RCC 7860 (cell line): ENCODE data around the gene PSMB3.

Experiments
- DNase-seq: peaks from one replicate; pipeline ENCODE4 v3.0.0-alpha.2; 2015; ENCODE audit warnings: low spot score
- FAIRE-seq: peaks from 2 replicates; lab custom pipeline; 2012; peaks lifted over from hg19 to GRCh38; lab: Jason Lieb, UNC

PSMB3 gene

GRCh38 chr17:38752308-38753070, at the start of gene PSMB3:
TSS of gene PSMB3 (plus strand) at chr17:38752741. CDS start at chr17:38752827, 86 bp downstream.
- peak; percentile 100 for DNase-seq
- FAIRE-seq = no peak

GRCh38 chr17:38702916-38703741, 49.4 kb upstream of the PSMB3 start:
- DNase-seq = no peak
- FAIRE-seq = no peak

GRCh38 chr17:38703742-38704605, 48.6 kb upstream of the PSMB3 start:
- FAIRE-seq = no peak
- no peak for DNase-seq

DNA sequence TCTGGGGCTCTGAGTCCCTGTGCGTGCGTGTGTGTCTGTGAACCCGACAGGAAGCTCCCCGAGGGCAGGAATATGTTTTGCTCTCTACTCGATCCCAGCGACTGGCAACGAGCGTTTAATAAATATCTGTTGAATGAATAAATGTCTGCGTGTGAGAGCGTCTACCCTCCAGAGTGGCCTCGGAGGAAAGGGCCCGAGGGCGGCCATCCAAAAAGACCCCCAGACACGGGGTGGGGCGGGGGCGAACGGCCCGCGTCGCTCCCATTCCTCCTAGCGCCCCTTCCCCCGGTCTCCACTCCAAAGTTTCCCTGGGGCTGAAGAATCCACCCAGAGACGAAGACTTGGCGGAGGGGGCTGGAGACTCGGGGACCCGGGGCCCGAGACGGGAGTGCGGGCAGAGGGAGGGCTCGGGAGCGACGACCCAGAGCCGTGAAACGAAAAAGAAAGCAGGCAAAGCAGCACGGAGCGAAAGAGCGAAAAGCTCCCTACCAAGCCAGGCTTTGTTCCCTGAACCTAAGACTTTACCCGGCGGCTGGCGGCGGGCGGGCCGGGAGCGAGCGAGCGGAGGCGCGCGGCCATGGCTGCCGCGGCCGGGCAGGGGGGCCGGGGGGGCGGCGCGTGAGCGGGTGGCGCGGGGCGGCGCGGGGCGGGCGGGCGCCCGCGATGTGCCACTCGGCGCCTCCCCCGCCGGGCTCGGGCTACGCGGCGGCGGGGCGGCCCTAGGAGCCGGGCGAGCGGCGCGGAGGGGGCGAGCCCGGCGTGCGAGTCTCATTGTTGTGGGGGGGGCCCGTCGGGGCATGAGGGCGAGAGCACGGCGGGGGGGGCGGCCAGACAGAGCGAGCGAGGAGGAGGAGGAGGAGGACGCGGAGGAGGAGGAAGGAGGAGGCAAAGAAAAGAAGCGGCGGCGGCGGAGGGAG, 47.7 kb upstream of the PSMB3 start, which contains the start of gene MLLT6:
Gene MLLT6 (plus strand): TSS at position 668 of the 917 bp plus-strand sequence. CDS start 360 bp downstream, outside the sequence.
- no peak for FAIRE-seq
- DNase-seq = peak; percentile 68

GRCh38 chr17:38705523-38705802, 47.1 kb upstream of the PSMB3 start:
- DNase-seq (no peak), FAIRE-seq (no peak)

- FAIRE-seq = no peak
- peak; percentile 3 for DNase-seq
Measured at GRCh38 chr17:38705803-38706504, 46.6 kb upstream of the PSMB3 start.

GRCh38 chr17:38706505-38707216, 45.9 kb upstream of the PSMB3 start:
- FAIRE-seq (no peak), DNase-seq (no peak)

DNA sequence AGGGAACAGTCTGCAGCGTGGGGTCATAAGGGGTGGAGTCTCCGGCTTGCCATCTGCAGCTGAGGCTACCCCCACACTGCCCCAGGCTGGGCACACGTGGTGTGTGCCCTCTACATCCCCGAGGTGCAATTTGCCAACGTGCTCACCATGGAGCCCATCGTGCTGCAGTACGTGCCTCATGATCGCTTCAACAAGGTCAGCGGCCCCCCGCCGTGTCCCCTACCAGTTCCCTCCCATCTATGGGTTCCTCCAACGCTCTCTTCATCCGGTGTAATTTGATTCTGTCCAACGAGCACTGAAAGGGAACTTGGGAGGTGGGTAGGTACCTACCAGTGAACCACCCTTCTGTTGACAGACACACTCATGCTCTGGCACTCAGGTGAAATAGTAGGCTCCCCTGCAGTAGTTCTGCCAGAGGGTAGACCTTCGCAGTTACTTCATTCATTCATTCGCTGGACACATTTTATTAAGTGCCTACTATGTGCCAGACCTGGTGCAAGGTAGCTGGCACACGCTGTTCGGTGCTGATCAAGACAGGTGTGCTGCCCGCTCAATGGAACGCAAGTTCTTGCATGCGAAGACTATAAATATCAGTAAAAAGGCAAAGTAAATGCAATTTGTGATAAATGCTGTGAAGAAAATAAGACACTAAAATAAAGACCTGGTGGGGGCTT, 44.7 kb upstream of the PSMB3 start:
- FAIRE-seq (no peak), DNase-seq (no peak)

GRCh38 chr17:38709104-38709820, 43.3 kb upstream of the PSMB3 start:
- DNase-seq = no peak

DNA sequence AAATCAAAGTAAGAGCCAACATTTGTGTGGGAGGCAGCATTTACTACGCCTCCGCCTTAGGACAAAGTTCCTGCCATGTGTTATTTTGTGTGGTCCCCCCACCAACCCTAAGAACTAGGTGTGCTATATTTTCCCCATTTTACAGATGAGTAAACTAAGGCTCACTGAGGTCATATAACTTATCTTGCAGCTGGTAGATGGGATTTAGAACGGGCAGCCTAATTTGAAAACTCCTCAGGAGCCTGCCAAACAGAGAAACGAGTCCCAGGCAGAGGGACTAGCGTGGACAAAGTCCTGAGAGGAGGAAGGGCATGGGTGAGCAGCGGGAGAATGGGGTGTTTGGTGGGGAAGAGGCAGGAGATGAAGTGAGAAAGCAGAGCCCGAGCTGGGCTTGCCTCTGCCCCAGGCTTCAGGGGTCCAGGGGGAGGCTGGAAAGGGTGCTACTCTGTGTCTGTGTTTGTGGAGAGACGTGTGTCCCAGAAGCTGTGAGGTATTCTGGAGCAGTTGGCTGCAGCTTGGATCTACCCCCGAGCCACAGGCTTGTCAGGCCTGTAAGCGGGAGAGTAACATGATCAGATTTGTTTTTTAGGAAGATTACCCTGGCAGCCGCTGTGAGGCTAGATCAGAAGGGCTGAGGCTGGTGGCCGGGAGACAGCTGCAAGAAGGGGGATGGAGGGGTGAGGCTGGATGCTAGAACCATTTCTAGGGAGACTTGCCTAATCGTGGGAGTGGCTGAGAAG, 42.5 kb upstream of the PSMB3 start:
- FAIRE-seq = no peak
- no peak for DNase-seq

More at GRCh38 chr17:38709104-38709820, 43.3 kb upstream of the PSMB3 start:
- no peak for FAIRE-seq

- no peak for DNase-seq
- no peak for FAIRE-seq
Measured at GRCh38 chr17:38710604-38710962, 42.0 kb upstream of the PSMB3 start.

DNA sequence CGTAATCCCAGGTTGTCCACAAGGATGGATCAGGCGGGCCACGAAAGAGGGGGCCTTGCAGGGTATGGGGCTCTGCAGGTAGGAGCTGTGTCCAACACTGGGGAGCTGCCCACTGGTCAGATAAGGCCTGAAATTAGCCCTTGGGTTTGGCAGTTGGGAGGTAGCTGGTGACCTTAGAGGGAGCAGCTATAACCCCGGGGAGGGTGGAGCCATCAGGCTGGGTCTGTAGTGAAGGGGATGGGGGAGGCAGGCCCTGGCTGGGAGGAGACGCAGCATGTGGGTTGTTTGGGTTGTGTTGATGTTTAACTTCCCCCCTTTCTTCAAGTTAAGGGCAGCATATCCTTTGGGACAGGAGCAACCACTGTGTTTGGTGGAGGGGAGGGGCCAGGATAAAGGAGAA, 41.6 kb upstream of the PSMB3 start:
- FAIRE-seq (no peak), DNase-seq (no peak)

DNA sequence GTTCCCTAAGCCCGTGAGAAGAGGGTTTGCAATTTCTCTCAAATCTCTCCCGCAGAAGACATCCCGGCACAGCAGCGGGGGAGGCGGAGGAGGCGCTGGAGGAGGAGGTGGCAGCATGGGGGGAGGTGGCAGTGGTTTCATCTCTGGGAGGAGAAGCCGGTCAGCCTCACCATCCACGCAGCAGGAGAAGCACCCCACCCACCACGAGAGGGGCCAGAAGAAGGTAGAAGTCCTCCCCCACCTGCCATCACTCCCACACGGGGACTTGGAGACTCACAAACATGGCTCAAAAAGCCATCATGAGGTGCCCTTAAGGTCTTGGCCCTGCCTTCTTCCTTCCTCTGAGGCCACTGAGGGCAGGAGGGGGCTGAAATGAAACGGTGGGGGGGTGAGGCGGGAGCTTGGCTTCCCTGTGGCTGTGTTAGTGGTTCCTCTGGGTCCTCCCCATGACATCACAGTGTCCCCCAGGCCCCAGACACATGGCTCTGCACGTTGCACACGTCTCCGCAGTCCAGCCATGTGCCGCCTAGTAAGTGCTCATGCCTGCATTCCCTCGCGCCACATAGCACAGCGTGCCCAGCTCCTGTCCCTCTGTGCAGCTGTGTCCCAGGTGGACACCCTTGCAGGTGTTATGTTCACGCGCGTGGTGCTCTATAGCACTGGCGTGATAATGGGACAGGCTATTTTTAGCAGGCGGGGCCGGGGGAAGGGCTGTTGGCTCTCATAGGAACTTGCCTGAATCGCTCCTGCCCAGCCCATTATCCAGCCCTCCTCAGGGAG, 40.6 kb upstream of the PSMB3 start:
- FAIRE-seq = no peak
- no peak for DNase-seq

DNA sequence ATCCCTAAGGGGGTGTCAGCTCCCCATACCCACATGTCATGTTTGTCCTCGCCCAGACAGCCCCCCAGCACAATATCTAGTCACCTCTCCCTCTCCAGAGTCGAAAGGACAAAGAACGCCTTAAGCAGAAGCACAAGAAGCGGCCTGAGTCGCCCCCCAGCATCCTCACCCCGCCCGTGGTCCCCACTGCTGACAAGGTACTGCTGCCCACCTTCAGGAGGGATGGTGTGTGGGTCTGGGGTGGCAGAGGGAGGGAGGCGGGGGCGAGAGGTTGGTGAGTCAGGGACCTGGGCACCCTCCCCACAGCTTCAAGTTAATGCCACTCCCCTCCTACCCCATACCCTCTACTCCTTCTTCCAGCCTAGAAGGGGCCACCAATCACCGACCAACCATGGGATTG, 39.9 kb upstream of the PSMB3 start:
- no peak for FAIRE-seq
- DNase-seq = no peak

GRCh38 chr17:38713456-38714075, 39.0 kb upstream of the PSMB3 start:
- no peak for FAIRE-seq
- DNase-seq = no peak
